WTC11 (cell line): ENCODE results near the gene EYA2. TPM values are rescaled to one million over a fixed set of nuclear protein-coding genes. Genes with fewer than 3 reads are reported as not detected.
"Not testable (repeated sequence)": the region's sequence is repeated elsewhere in the genome, so short reads cannot be mapped to it uniquely, and the experiment has no call there.

Experiments used
- ATAC-seq: fragments of 200-7000 bp; cut with Tn5 transposase; 2 replicates; pipeline ENCODE4 v1.10.0; 2021; ENCODE audit warnings: mild to moderate bottlenecking, moderate library complexity
- CTCF ChIA-PET: fragments of 300-600 bp; sonication (Branson Sonifier 250); formaldehyde crosslinking; loops from one replicate; lab custom pipeline; 2021; ENCODE audit warnings: antibody characterized with exemption; lab: Charles Lee
- POLR2A ChIA-PET: fragments of 350-600 bp; sonication (Branson Sonifier 250); formaldehyde crosslinking; loops from one replicate; lab custom pipeline; 2021; ENCODE audit warnings: antibody characterized with exemption; lab: Charles Lee
- DNase-seq: peaks from one replicate; pipeline ENCODE4 v3.0.0; 2021; ENCODE audit warnings: low spot score
- H3K27ac Mint-ChIP-seq: 2 replicates; pipeline ENCODE4 v1.8.0; 2021; ENCODE audit warnings: mixed read lengths
- H3K27me3 Mint-ChIP-seq: 2 replicates; pipeline ENCODE4 v1.8.0; 2021; ENCODE audit warnings: low read depth, mild to moderate bottlenecking, moderate library complexity, mixed read lengths
- H3K36me3 Mint-ChIP-seq: 2 replicates; pipeline ENCODE4 v1.8.0; 2021; ENCODE audit warnings: mixed read lengths
- H3K4me1 Mint-ChIP-seq: 2 replicates; pipeline ENCODE4 v1.8.0; 2022; ENCODE audit warnings: mixed read lengths
- H3K4me3 Mint-ChIP-seq: 2 replicates; pipeline ENCODE4 v1.8.0; 2021; ENCODE audit warnings: mild to moderate bottlenecking, moderate library complexity, mixed read lengths
- H3K9me3 Mint-ChIP-seq: 2 replicates; pipeline ENCODE4 v1.8.0; 2021; ENCODE audit warnings: mixed read lengths
- CBFB ChIP-seq: sonication (generic); formaldehyde crosslinking; IDR thresholded peaks from 2 replicates; pipeline ENCODE4 v1.8.1; 2022; ENCODE audit warnings: mild to moderate bottlenecking, low read depth, missing genetic modification reagents
- CREM ChIP-seq: sonication (generic); formaldehyde crosslinking; IDR thresholded peaks from 2 replicates; pipeline ENCODE4 v1.8.1; 2022; ENCODE audit warnings: mild to moderate bottlenecking, missing genetic modification reagents, moderate library complexity
- EMX1 ChIP-seq: fragments of 250-450 bp; sonication (Bioruptor Pico); IDR thresholded peaks from 2 replicates; pipeline ENCODE4 v1.8.0; 2021; ENCODE audit warnings: mild to moderate bottlenecking
- ERG ChIP-seq: fragments of 250-450 bp; sonication (Bioruptor Pico); IDR thresholded peaks from 2 replicates; pipeline ENCODE4 v1.8.0; 2021; ENCODE audit warnings: mild to moderate bottlenecking
- ESRRA ChIP-seq: sonication (generic); formaldehyde crosslinking; IDR thresholded peaks from 2 replicates; pipeline ENCODE4 v1.8.1; 2022; ENCODE audit warnings: mild to moderate bottlenecking, missing genetic modification reagents, borderline replicate concordance
- GABPB1 ChIP-seq: sonication (generic); formaldehyde crosslinking; IDR thresholded peaks from 2 replicates; pipeline ENCODE4 v1.8.1; 2023; ENCODE audit warnings: mild to moderate bottlenecking, missing genetic modification reagents
- HMGA2 ChIP-seq: fragments of 250-450 bp; sonication (Bioruptor Pico); IDR thresholded peaks from 2 replicates; pipeline ENCODE4 v1.4.0; 2021; ENCODE audit warnings: mild to moderate bottlenecking, moderate library complexity
- KAT7 ChIP-seq: sonication (generic); formaldehyde crosslinking; IDR thresholded peaks from 2 replicates; pipeline ENCODE4 v1.8.1; 2023; ENCODE audit warnings: missing genetic modification reagents, mild to moderate bottlenecking, borderline replicate concordance
- NFE2L1 ChIP-seq: sonication (generic); formaldehyde crosslinking; IDR thresholded peaks from 2 replicates; pipeline ENCODE4 v1.8.1; 2023; ENCODE audit warnings: missing genetic modification reagents
- NFYB ChIP-seq: sonication (generic); formaldehyde crosslinking; conservative IDR thresholded peaks from 2 replicates; pipeline ENCODE4 v1.8.0; 2022; ENCODE audit warnings: low read depth, missing genetic modification reagents
- OVOL2 ChIP-seq: fragments of 250-450 bp; sonication (Bioruptor Pico); IDR thresholded peaks from 2 replicates; pipeline ENCODE4 v1.9.0; 2021; ENCODE audit warnings: mild to moderate bottlenecking, borderline replicate concordance
- TEAD4 ChIP-seq: sonication (generic); formaldehyde crosslinking; IDR thresholded peaks from 2 replicates; pipeline ENCODE4 v1.8.0; 2022; ENCODE audit warnings: mild to moderate bottlenecking, missing genetic modification reagents
- USF2 ChIP-seq: sonication (generic); formaldehyde crosslinking; IDR thresholded peaks from 2 replicates; pipeline ENCODE4 v1.8.1; 2023; ENCODE audit warnings: mild to moderate bottlenecking, missing genetic modification reagents, moderate library complexity
- ZNF138 ChIP-seq: sonication (generic); formaldehyde crosslinking; conservative IDR thresholded peaks from 2 replicates; pipeline ENCODE4 v1.8.1; 2022; ENCODE audit warnings: mild to moderate bottlenecking, moderate library complexity, missing genetic modification reagents
- ZNF423 ChIP-seq: fragments of 250-450 bp; sonication (Bioruptor Pico); IDR thresholded peaks from 2 replicates; pipeline ENCODE4 v2.1.2; 2022; ENCODE audit warnings: mild to moderate bottlenecking, moderate library complexity
- total RNA-seq: library from RNA; stranded (reverse); gene quantifications from 3 replicates; pipeline ENCODE4 v1.2.3, GENCODE V29; 2021
- TF ChIP-seq, protein P1 (sequence below): sonication (generic); formaldehyde crosslinking; IDR thresholded peaks from 2 replicates; pipeline ENCODE4 v1.8.1; 2022; ENCODE audit warnings: missing genetic modification reagents, borderline replicate concordance
- TF ChIP-seq, protein P2 (sequence below): sonication (generic); formaldehyde crosslinking; conservative IDR thresholded peaks from 2 replicates; pipeline ENCODE4 v1.8.1; 2022; ENCODE audit warnings: mild to moderate bottlenecking, missing genetic modification reagents
- TF ChIP-seq, protein P3 (sequence below): fragments of 250-450 bp; sonication (Bioruptor Pico); IDR thresholded peaks from 2 replicates; pipeline ENCODE4 v1.9.0; 2021; ENCODE audit warnings: mild to moderate bottlenecking

Gene EYA2
- total RNA-seq, 1 experiment from 2014 or later, result 1.5 TPM

DNA sequence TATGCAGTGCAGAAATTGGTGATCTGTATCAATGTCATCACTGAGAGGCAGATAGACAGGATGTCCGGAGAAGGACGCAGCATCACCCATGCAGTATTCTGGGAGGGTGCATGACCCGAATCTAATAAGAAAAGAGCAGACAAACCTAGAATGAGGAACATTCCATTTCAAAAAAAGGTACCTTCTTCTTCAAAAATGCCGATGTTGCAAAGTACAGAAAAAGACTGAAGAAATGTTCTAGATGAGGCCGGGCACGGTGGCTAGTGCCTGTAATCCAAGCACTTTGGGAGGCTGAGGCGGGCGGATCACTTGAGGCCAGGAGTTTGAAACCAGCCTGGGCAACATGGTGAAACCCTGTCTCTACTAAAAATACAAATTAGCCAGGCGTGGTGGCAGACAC is 28.2 kb downstream of the EYA2 start:
- ATAC-seq, H3K4me3 Mint-ChIP-seq, POLR2A ChIA-PET, CTCF ChIA-PET, H3K27me3 Mint-ChIP-seq, H3K27ac Mint-ChIP-seq, DNase-seq: not testable (repeated sequence)
- Mint-ChIP-seq H3K9me3 (peaks cover 22% of the 10 kb centered on the region), H3K4me1 (peaks cover 16% of the 10 kb centered on the region), H3K36me3 (peaks cover 10% of the 10 kb centered on the region)

- H3K4me3 Mint-ChIP-seq, result no peak overlapping the region
- no peaks in the 10 kb centered on the region for H3K27me3 Mint-ChIP-seq
- ChIA-PET CTCF (no interaction called here), POLR2A (no interaction called here)
- DNase-seq, result no peak
- TF ChIP-seq EMX1 (CRISPR knock-in tag), result no peak
- TF ChIP-seq, protein P1, sequence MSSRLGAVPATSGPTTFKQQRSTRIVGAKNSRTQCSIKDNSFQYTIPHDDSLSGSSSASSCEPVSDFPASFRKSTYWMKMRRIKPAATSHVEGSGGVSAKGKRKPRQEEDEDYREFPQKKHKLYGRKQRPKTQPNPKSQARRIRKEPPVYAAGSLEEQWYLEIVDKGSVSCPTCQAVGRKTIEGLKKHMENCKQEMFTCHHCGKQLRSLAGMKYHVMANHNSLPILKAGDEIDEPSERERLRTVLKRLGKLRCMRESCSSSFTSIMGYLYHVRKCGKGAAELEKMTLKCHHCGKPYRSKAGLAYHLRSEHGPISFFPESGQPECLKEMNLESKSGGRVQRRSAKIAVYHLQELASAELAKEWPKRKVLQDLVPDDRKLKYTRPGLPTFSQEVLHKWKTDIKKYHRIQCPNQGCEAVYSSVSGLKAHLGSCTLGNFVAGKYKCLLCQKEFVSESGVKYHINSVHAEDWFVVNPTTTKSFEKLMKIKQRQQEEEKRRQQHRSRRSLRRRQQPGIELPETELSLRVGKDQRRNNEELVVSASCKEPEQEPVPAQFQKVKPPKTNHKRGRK (CRISPR knock-in tag), result no peak
- no peak for TF ChIP-seq ZNF423 (CRISPR knock-in tag)
- TF ChIP-seq KAT7 (CRISPR knock-in tag), result no peak
- TF ChIP-seq HMGA2 (CRISPR knock-in tag), result no peak
- TF ChIP-seq GABPB1 (CRISPR knock-in tag), result no peak
- TF ChIP-seq ESRRA (CRISPR knock-in tag), result no peak
- TF ChIP-seq TEAD4 (CRISPR knock-in tag), result no peak
- no peak for TF ChIP-seq USF2
- no peak for TF ChIP-seq NFYB (CRISPR knock-in tag)
- TF ChIP-seq ERG (CRISPR knock-in tag), result no peak
- no peak for TF ChIP-seq CREM (CRISPR knock-in tag)
- no peak for TF ChIP-seq OVOL2 (CRISPR knock-in tag)
- TF ChIP-seq, protein P2, sequence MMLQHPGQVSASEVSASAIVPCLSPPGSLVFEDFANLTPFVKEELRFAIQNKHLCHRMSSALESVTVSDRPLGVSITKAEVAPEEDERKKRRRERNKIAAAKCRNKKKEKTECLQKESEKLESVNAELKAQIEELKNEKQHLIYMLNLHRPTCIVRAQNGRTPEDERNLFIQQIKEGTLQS (CRISPR knock-in tag), result no peak
- TF ChIP-seq ZNF138 (CRISPR knock-in tag), result no peak
- TF ChIP-seq, protein P3, sequence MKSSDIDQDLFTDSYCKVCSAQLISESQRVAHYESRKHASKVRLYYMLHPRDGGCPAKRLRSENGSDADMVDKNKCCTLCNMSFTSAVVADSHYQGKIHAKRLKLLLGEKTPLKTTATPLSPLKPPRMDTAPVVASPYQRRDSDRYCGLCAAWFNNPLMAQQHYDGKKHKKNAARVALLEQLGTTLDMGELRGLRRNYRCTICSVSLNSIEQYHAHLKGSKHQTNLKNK (CRISPR knock-in tag), result no peak
- H3K9me3 Mint-ChIP-seq, result peaks cover 24% of the 10 kb centered on the region
- H3K27ac Mint-ChIP-seq, result no peak overlapping the region
- no peak for ATAC-seq
- H3K36me3 Mint-ChIP-seq, result peaks cover 10% of the 10 kb centered on the region
- peaks cover 19% of the 10 kb centered on the region for H3K4me1 Mint-ChIP-seq
These were observed 28.9 kb downstream of the EYA2 start for GRCh38 chr20:46923550-46923949.

DNA sequence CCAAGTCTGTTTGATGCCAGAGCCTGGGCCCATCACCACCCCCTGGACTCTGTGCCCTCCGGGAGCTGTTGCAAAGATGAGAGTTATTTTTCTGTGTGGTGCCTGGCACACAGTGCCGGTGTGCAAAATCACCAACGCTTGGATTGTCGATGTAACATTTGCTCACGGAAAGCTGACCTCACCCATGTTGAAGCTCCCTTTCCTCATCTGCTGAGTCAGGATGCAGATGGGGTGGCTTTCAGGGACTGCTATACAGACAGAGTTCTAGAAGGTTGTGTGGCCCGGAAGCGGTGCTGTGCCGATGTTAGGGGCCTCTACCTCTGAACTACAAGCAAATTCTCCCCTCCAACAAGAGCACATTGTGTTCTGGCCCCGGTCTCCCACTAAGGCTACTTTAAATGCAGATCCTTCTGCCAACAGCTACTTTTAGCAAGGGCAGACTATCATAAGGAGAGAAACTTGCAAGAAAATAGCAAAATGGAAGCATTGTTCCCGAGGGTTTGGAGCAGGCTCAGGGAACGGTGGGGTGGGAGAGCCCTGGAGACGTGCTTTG is 34.0 kb downstream of the EYA2 start:
- CTCF ChIA-PET, result interaction anchor here (0.7 kb wide), 3 partner anchors 11 to 389 kb away, joined by 3 to 8 read pairs (median 3); no protein-coding TSS in a partner anchor
- H3K27ac Mint-ChIP-seq, result peak overlapping the region; percentile 30; the same call in 1 of the 2 replicates
- DNase-seq (no peak), ATAC-seq (peak; percentile 69)
- POLR2A ChIA-PET, result no interaction called here
- H3K27me3 Mint-ChIP-seq, result no peaks in the 10 kb centered on the region
- TF ChIP-seq CBFB (CRISPR knock-in tag), result no peak
- TF ChIP-seq NFE2L1 (CRISPR knock-in tag), result peak; percentile 35; the same call in 1 of the 2 replicates
- H3K36me3 Mint-ChIP-seq, result 0 out of 2 replicates have a peak, but pooled peaks cover 2% of the 10 kb centered on the region
- H3K9me3 Mint-ChIP-seq, result peaks cover 11% of the 10 kb centered on the region
- H3K4me3 Mint-ChIP-seq, result no peak overlapping the region
- peaks cover 17% of the 10 kb centered on the region for H3K4me1 Mint-ChIP-seq
